Measurements from ENCODE around the gene CCNI.

GRCh38 chr4:77074981-77075855, 571 bp downstream of the CCNI start:
- TF ChIP-seq, protein P1, sequence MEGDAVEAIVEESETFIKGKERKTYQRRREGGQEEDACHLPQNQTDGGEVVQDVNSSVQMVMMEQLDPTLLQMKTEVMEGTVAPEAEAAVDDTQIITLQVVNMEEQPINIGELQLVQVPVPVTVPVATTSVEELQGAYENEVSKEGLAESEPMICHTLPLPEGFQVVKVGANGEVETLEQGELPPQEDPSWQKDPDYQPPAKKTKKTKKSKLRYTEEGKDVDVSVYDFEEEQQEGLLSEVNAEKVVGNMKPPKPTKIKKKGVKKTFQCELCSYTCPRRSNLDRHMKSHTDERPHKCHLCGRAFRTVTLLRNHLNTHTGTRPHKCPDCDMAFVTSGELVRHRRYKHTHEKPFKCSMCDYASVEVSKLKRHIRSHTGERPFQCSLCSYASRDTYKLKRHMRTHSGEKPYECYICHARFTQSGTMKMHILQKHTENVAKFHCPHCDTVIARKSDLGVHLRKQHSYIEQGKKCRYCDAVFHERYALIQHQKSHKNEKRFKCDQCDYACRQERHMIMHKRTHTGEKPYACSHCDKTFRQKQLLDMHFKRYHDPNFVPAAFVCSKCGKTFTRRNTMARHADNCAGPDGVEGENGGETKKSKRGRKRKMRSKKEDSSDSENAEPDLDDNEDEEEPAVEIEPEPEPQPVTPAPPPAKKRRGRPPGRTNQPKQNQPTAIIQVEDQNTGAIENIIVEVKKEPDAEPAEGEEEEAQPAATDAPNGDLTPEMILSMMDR (IDR thresholded peaks at IDR 0.05), result no peak
- TF ChIP-seq POLR2A (IDR thresholded peaks at IDR 0.05), result no peak

Measured in testis (tissue), 2 donors.